Neuronal stem cell (in vitro differentiated cells): ENCODE results near the gene TENT5A.
"Not testable (repeated sequence)": the region's sequence is repeated elsewhere in the genome, so short reads cannot be mapped to it uniquely, and the experiment has no call there.

Experiments used
- DNase-seq: peaks from one replicate; pipeline ENCODE4 v3.0.0-alpha.2; 2013; ENCODE audit warnings: low spot score
- H2AFZ ChIP-seq: one replicate; pipeline ENCODE4 v1.6.1; 2013; ENCODE audit warnings: mild to moderate bottlenecking, low read length, inconsistent platforms
- H2AK5ac ChIP-seq: 2 replicates; pipeline ENCODE4 v1.6.1; 2013; ENCODE audit warnings: low read depth, mild to moderate bottlenecking, inconsistent platforms, low read length, moderate library complexity, mixed read lengths
- H2BK120ac ChIP-seq: 2 replicates; pipeline ENCODE4 v1.6.1; 2013; ENCODE audit warnings: low read depth, mild to moderate bottlenecking, inconsistent platforms, low read length, moderate library complexity, mixed read lengths
- H2BK12ac ChIP-seq: one replicate; pipeline ENCODE4 v1.6.1; 2013; ENCODE audit warnings: low read length, inconsistent platforms
- H2BK15ac ChIP-seq: 2 replicates; pipeline ENCODE4 v1.6.1; 2013; ENCODE audit warnings: mild to moderate bottlenecking, low read length, inconsistent platforms, mixed read lengths
- H2BK5ac ChIP-seq: one replicate; pipeline ENCODE4 v1.6.1; 2013; ENCODE audit warnings: inconsistent platforms, mild to moderate bottlenecking, low read length, moderate library complexity
- H3K14ac ChIP-seq: one replicate; pipeline ENCODE4 v1.6.1; 2013; ENCODE audit warnings: low read length, inconsistent platforms
- H3K18ac ChIP-seq: 2 replicates; pipeline ENCODE4 v1.6.1; 2013; ENCODE audit warnings: low read length, inconsistent platforms
- H3K23ac ChIP-seq: 2 replicates; pipeline ENCODE4 v1.6.1; 2013; ENCODE audit warnings: low read depth, mild to moderate bottlenecking, mixed read lengths, low read length, inconsistent platforms; ENCODE audit not compliant: poor library complexity
- H3K27ac ChIP-seq: replicated peaks from 3 replicates; pipeline ENCODE4 v1.5.1; 2013; ENCODE audit warnings: low read length, inconsistent platforms
- H3K27me3 ChIP-seq, 3 experiments: 2 replicates each; pipeline ENCODE4 v1.6.1; 2013; ENCODE audit warnings: low read length in 3 of 3, mild to moderate bottlenecking in 2 of 3, inconsistent platforms in 1 of 3, low read depth in 1 of 3, mixed read lengths in 1 of 3, moderate library complexity in 1 of 3; ENCODE audit not compliant: control insufficient read depth in 3 of 3, insufficient read depth in 3 of 3
- H3K36me3 ChIP-seq, 2 donors: replicated peaks in 1 of 2; 2 replicates each; pipeline ENCODE4 v1.6.1; 2013; ENCODE audit warnings: low read length in 2 of 2; ENCODE audit not compliant: control insufficient read depth in 2 of 2, insufficient read depth in 2 of 2
- H3K4ac ChIP-seq: 2 replicates; pipeline ENCODE4 v1.6.1; 2013; ENCODE audit warnings: inconsistent platforms, mild to moderate bottlenecking, low read length, moderate library complexity
- H3K4me1 ChIP-seq, 2 donors: 1 replicate in 1 of 2; 2 replicates in 1 of 2; pipeline ENCODE4 v1.6.1; 2013; ENCODE audit warnings: low read length in 2 of 2, low read depth in 1 of 2; ENCODE audit not compliant: control insufficient read depth in 2 of 2, insufficient read depth in 1 of 2
- H3K4me2 ChIP-seq: one replicate; pipeline ENCODE4 v1.6.1; 2013; ENCODE audit warnings: mild to moderate bottlenecking, low read length, inconsistent platforms; ENCODE audit not compliant: insufficient read depth, poor library complexity, severe bottlenecking
- H3K4me3 ChIP-seq, 2 donors: 2 replicates each; pipeline ENCODE4 v1.5.1; 2013; ENCODE audit warnings: low read length in 2 of 2, mild to moderate bottlenecking in 2 of 2, inconsistent platforms in 1 of 2, moderate library complexity in 1 of 2
- H3K79me1 ChIP-seq: one replicate; pipeline ENCODE4 v1.6.1; 2013; ENCODE audit warnings: low read depth, mild to moderate bottlenecking, inconsistent platforms, low read length, moderate library complexity
- H3K9ac ChIP-seq: one replicate; pipeline ENCODE4 v1.6.1; 2013; ENCODE audit warnings: mild to moderate bottlenecking, low read depth, low read length, inconsistent platforms; ENCODE audit not compliant: poor library complexity
- H3K9me3 ChIP-seq, 2 donors: replicated peaks in 1 of 2; 2 replicates each; pipeline versions ENCODE3 to v1.6.1; 2013; ENCODE audit warnings: low read length in 2 of 2, mild to moderate bottlenecking in 2 of 2, inconsistent platforms in 1 of 2, low read depth in 1 of 2, mixed read lengths in 1 of 2, moderate library complexity in 1 of 2; ENCODE audit not compliant: control insufficient read depth in 2 of 2, insufficient read depth in 1 of 2
- H4K8ac ChIP-seq: one replicate; pipeline ENCODE4 v1.6.1; 2013; ENCODE audit warnings: low read depth, mild to moderate bottlenecking, inconsistent platforms, low read length, moderate library complexity
- H4K91ac ChIP-seq: one replicate; pipeline ENCODE4 v1.6.1; 2013; ENCODE audit warnings: low read length, low read depth, mild to moderate bottlenecking, inconsistent platforms; ENCODE audit not compliant: poor library complexity
- WGBS, 2 donors: extraction: QIAGEN DNeasy Blood & Tissue Kit; methylation state at CpG; one replicate each; pipeline ENCODE4 v1.1.7; 2013; ENCODE audit warnings: missing lambda C conversion rate in 2 of 2, mixed read lengths in 1 of 2; ENCODE audit not compliant: insufficient read length in 2 of 2, insufficient replicate concordance in 1 of 2; ENCODE audit errors: extremely low coverage in 2 of 2; 5-methylcytosine and 5-hydroxymethylcytosine counted together

TENT5A gene

GRCh38 chr6:81744131-81744530, 8.3 kb downstream of the TENT5A start:
- no peak overlapping the region for H2BK12ac ChIP-seq
- H3K23ac ChIP-seq = no peak overlapping the region
- H3K4ac ChIP-seq = no peak overlapping the region
- no peak overlapping the region for H3K4me2 ChIP-seq
- H2AK5ac ChIP-seq = no peak overlapping the region
- no peak for DNase-seq
- no peaks in the 10 kb centered on the region for H3K9me3 ChIP-seq
- H3K27me3 ChIP-seq = peaks cover 0 to 1% (median 0%) of the 10 kb centered on the region in 3 experiments
- no peak overlapping the region for H3K4me3 ChIP-seq
- H3K79me1 ChIP-seq = no peaks in the 10 kb centered on the region
- no peak overlapping the region for H2BK15ac ChIP-seq
- H4K91ac ChIP-seq = no peak overlapping the region
- H2BK120ac ChIP-seq = no peak overlapping the region
- H3K4me1 ChIP-seq = peaks cover 3 to 4% of the 10 kb centered on the region in 2 donors
- peaks cover 0 to 39% of the 10 kb centered on the region in 2 donors for H3K36me3 ChIP-seq
- H3K27ac ChIP-seq = no peak overlapping the region
- H2AFZ ChIP-seq = no peak overlapping the region
- H3K14ac ChIP-seq = no peak overlapping the region
- H3K9ac ChIP-seq = no peak overlapping the region
- no peak overlapping the region for H4K8ac ChIP-seq
- no peak overlapping the region for H3K18ac ChIP-seq
- WGBS, 2 donors = no CpG with 5 or more reads among the region's 2 CpGs
- no peak overlapping the region for H2BK5ac ChIP-seq

GRCh38 chr6:81743649-81744048, 8.8 kb downstream of the TENT5A start:
- H4K91ac ChIP-seq = no peak overlapping the region

GRCh38 chr6:81741689-81742088, 10.8 kb downstream of the TENT5A start:
- Histone ChIP-seq H2BK15ac (no peak overlapping the region), H3K9ac (no peak overlapping the region), H2AK5ac (no peak overlapping the region), H3K36me3 (peaks cover 0 to 14% of the 10 kb centered on the region in 2 donors), H3K9me3 (no peaks in the 10 kb centered on the region), H2BK5ac (no peak overlapping the region), H3K4me3 (no peak overlapping the region), H4K91ac (no peak overlapping the region), H3K18ac (no peak overlapping the region), H2BK12ac (no peak overlapping the region), H3K4ac (no peak overlapping the region), H3K4me1 (peaks cover 0 to 1% of the 10 kb centered on the region in 2 donors), H3K27ac (no peak overlapping the region), H3K14ac (no peak overlapping the region), H3K27me3 (no peaks in the 10 kb centered on the region), H2BK120ac (no peak overlapping the region), H3K23ac (no peak overlapping the region), H3K4me2 (no peak overlapping the region), H3K79me1 (no peaks in the 10 kb centered on the region), H2AFZ (no peak overlapping the region), H4K8ac (no peak overlapping the region)
- no peak for DNase-seq
- no CpG with 5 or more reads among the region's 2 CpGs for WGBS, 2 donors

More at GRCh38 chr6:81743649-81744048, 8.8 kb downstream of the TENT5A start:
- Histone ChIP-seq H3K9me3 (no peaks in the 10 kb centered on the region), H3K14ac (no peak overlapping the region), H3K4me1 (peaks cover 0 to 3% of the 10 kb centered on the region in 2 donors), H3K27me3 (no peaks in the 10 kb centered on the region), H2AK5ac (no peak overlapping the region), H2BK12ac (no peak overlapping the region), H4K8ac (no peak overlapping the region), H2AFZ (no peak overlapping the region), H3K4me3 (no peak overlapping the region), H2BK15ac (no peak overlapping the region), H3K36me3 (peaks cover 0 to 34% of the 10 kb centered on the region in 2 donors), H2BK120ac (no peak overlapping the region), H3K9ac (no peak overlapping the region), H2BK5ac (no peak overlapping the region), H3K23ac (no peak overlapping the region), H3K18ac (no peak overlapping the region), H3K4ac (no peak overlapping the region), H3K79me1 (no peaks in the 10 kb centered on the region), H3K4me2 (no peak overlapping the region), H3K27ac (no peak overlapping the region)
- WGBS, 2 donors = no CpG with 5 or more reads among the region's 1 CpG
- DNase-seq = no peak

- not testable (repeated sequence) for H2AK5ac ChIP-seq, H3K18ac ChIP-seq, H3K4me2 ChIP-seq, DNase-seq, H2BK15ac ChIP-seq, H3K23ac ChIP-seq, H4K91ac ChIP-seq, H3K27me3 ChIP-seq, H2BK120ac ChIP-seq, H3K14ac ChIP-seq, H3K4ac ChIP-seq, H2AFZ ChIP-seq, H3K4me3 ChIP-seq, H3K9ac ChIP-seq, H2BK5ac ChIP-seq, H3K79me1 ChIP-seq, H2BK12ac ChIP-seq, H3K27ac ChIP-seq, H4K8ac ChIP-seq, H3K36me3 ChIP-seq, H3K4me1 ChIP-seq, H3K9me3 ChIP-seq
Measured at GRCh38 chr6:81740591-81740990, 11.9 kb downstream of the TENT5A start.
